Measurements from ENCODE around the gene ZNF438.

The ZNF438 gene

DNA sequence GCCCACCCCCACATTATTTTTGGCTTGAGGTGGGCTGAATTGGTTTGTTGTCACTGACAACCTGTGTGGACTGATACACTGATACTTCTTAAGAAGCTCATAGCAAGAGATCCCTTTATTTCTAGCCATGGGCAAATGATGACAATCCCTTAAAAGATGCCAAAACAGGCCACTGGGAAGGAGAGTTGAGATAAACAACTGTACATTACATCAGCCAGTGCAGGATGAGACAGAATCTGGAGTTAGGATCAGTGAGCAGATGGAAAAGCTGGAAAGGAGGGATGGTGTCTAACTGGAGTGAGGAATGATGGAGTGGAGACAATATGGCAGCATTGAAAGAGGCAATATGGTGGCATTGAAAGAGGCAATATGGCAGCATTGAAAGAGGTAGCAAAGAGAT, 206.2 kb downstream of the ZNF438 start:
- no peak for DNase-seq (ENCODE audit: low read depth in 2 of 2)

GRCh38 chr10:30825022-30825421, 206.6 kb downstream of the ZNF438 start:
- DNase-seq (ENCODE audit: low read depth in 2 of 2): no peak

DNA sequence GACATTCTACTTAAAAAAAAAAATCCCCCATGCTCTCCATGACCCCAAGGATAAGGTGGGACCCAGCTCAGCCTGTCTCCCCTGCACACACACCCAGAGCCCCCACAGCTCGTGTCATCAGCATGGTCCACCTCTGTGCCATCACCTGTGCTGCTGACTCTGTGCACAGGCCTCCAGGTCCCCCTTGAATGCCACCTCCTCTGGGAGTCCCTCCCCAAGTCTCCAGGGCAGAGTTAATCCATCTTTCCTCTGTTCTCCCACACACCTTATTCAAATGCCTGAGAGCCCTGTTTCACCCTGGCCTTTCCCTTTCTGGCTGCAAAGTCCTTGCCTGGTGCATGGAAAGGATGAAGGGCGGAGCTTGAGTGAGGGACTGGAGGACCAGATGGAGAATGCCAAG, 208.0 kb downstream of the ZNF438 start:
- no peak for DNase-seq (ENCODE audit: low read depth in 2 of 2)

DNA sequence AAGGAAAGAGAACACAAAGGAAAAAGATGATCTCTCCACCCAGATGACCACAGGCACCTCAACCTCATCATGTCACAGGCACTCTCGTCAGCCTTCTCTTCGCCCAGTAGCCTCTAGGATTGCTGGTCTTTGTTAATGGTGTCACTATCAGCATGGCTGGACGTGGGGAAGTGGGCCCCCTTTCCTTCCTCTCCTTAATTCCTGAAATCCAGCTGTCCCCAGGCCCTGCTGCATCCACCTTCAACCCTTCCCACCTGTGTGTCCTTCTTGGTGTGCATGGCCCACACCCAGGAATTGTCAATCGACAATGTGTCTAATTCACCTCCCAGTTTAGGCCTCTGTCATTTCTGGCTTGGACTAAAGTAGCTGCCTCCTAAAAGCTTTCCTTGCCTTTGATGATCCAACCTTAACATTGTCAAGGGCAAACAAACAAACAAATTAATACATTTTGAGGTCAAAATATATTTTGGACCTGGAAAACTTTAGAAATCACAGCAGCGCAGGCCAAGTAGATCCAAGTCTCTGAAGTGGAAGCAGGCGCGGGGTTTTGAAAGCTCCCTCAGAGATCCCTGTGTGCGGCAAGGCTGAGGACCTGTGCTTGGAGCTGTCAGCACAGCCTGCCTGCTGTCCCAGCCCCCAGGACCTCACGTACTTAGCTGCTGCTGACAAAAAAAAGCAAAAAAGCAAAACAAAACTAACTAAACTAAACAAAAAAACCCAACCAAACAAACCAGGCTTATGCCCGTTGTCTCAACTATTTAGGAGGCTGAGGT, 208.8 kb downstream of the ZNF438 start:
- no peak for DNase-seq (ENCODE audit: low read depth in 2 of 2)

DNA sequence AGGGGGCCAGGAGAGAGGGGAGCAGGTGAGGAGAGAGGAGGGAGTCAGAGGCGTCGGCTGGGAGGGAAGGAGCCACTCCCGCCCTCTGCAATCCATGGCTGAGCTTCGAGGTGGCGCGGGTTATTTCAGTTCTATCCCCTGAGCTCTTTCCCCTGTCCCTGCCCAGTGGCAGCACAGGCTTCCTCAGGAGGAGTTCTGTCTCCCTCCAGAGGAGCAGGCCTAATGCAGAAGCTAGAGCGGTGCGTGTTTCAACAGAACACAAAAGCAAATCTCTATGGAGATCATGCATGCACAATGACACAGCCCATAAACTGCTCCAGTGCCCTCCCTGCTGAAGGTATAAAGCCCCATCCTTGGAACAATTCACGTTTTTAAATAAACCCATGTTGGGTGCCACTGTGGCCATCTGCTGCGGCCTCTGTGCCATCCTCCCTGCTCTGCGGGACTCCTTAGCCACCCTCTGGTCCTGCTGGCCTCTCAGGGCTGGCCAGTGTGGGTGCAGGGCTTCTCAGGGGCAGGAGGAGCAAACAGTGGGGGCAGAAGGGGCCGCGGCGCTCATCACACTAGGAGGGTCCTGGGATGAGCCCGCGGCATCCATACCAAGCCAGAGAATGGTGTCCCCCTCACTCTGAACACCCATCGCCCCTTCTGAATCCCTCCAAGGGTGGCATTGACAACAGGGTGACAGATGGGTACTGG, 209.5 kb downstream of the ZNF438 start:
- DNase-seq (ENCODE audit: low read depth in 2 of 2): no peak

- DNase-seq (ENCODE audit: low read depth in 2 of 2): no peak
These were observed 210.2 kb downstream of the ZNF438 start for GRCh38 chr10:30821261-30821993.

DNA sequence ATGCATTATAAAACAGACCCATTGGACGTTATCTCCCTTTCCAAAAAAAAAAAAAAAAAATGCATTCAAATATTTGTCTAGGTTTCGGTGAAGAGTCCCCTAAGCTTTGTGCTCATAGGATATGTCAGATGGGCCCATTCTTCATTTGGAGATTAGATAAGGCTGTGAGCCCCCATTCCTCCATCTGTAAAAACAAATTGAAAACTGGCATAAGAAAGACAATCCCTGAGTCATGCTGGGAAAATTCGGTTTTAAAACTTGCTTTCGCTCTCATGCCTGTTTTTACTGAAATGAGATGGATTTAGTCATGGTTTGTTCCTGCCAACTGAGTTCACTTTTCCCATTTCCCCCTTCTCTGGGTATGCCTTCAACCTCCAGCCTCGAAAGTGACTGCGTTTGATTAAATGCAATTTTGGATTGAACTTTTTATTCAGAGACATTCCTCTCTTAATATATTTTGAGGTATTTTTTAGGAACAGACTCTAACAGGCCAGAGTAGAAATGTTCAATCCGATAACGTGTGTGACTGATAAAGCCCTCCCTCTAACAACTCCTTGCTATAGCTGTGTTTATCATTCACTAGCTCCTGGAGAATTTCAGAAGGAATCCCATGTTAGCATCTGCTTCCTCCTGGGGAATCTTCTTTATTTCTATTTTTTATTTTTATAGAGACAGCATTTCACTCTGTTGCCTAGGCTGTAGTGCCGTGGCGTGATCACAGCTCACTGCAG, 211.2 kb downstream of the ZNF438 start:
- DNase-seq (ENCODE audit: low read depth in 2 of 2): no peak

GRCh38 chr10:30819341-30820181, 212.1 kb downstream of the ZNF438 start:
- DNase-seq (ENCODE audit: low read depth in 2 of 2): no peak

DNA sequence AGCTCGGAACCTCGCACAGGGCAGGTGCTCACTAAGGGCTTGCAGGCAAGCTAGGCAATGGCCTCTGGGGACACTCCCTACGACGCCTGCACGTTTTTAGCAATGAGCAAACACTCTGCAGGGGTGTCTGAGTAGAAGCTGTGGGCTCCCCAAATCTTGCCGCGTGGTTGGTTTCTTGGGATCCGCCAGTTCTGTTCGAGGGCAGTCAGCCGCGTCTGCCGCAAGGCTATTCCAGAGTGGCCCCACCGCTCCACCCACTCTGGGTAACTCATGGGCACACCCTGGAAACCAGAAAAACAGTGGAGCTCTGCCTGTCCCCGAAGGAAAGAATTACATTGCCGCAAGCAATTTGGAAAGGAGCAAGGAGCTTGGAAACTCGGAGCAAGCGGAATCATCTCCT, 212.8 kb downstream of the ZNF438 start:
- DNase-seq (ENCODE audit: low read depth in 2 of 2): no peak

DNA sequence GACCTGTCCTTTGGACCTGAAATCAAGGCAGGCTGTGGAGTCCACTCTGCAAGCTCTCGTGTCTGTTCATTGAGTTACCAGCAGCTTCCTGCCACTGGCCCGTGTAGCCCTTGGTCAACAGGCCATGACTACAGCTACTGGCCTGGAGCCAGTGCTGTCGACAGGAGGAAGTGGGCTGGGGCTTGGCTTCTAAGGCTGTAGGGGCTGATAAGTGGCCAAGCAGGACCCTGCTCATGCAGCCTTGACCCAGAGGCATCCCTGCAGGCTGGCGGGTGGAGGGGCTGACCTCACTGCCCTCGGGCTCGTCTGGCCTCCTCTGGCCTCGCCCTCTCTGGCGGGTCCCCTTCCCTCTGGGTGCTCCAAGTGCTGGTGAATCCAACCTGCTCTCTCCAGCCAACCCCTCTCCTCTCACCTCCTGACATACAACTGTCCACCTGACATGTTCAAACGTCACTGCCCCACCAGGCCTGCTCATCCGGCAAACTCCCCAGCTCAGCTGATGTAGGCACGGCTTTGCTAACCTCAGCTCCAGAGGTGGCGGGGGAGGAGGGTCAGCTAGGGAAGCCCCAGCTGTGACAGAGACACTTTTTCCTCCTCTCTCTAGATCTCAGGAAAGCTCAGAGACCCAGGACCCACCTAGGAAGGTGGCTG, 213.5 kb downstream of the ZNF438 start:
- DNase-seq (ENCODE audit: low read depth in 2 of 2): no peak

DNA sequence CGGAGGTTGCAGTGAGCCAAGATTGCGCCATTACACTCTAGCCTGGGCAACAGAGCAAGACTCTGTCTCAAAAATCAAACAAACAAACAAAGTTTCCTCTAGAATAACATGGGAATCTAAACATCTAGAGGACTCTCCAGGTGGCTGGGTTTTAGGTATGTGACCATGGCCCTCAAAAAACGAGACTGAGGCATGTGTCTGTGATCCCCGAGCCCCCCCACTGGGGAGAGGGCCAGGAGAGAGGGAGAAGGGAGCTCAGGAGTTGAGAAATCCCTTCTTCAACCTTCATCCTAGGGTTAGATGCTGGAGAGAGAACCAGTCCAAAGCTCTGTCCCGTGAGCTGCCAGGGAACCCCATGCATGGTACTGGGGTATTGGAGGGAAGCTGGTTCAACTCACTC, 214.1 kb downstream of the ZNF438 start:
- no peak for DNase-seq (ENCODE audit: low read depth in 2 of 2)

GRCh38 chr10:30816820-30817171, 214.9 kb downstream of the ZNF438 start:
- no peak for DNase-seq (ENCODE audit: low read depth in 2 of 2)

- DNase-seq (ENCODE audit: low read depth in 2 of 2): no peak
These were observed 215.4 kb downstream of the ZNF438 start for GRCh38 chr10:30816159-30816819.

DNA sequence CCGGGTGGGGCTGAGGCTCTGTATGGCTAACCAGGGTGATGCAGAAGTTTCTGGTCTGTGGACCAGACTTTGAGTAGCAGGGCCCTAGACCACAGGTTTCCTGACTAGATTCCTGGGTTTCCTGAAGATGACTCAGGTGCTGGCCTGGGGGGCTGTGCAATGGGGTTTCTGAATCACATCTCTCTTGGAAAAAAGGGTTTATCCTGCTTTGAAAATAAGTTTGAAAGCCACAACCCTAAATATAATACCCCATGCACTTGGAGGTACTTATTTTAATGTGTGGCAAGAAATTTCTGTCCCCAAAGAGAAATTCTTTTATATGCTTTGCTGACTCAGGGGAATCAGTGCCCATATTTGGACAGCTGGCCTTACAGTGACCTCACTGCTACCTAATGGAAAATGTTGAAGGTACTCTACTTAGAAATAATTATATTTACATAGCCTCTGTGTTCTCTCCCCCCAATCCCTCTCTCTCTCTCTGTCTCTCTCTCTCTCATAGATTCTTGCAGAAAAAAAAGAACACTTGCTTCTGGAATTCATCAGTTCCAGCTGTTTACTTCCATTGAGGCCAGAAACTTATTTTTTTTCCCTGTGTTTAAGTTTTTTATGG, 217.7 kb downstream of the ZNF438 start:
- DNase-seq (ENCODE audit: low read depth in 2 of 2): no peak

DNA sequence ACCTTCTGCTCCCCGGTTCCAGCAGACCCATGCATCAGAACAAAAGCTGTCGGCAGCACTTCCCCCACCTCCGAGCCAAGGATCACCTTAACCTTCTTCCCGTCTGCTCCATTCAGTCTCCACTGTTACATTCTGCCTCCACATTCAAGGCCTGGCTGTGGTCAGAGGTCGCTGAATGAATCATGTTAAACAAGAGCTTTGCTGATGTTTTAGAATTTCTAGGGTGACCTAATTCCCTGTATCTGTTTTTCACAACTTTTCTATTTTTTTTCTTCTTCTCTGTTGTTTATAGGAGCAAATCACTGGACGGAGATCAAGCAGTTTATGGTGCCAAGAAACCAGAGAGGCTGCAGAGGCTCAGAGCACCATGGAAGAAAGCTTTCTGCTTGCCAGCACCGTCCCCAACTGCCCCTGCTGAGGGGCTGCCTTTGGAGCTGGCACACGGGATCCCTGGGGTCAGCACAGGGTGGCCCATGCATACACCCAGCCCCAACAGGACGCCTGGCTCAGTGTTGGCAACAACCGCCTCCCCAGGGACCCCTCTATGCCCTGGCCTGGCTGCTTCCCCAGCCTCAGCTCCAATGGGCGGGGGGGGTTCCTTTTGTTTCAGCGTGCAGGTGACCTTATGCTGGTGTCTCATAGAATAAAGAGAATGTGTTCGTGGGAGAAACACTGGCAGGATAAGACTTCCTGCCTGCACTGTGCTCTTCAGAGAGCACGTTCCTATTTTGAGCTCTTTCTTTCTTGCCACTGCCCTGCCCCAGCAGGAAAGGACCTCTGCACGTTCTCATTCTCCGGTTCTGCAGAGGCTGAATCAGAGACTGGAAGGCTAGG, 219.4 kb downstream of the ZNF438 start:
- no peak for DNase-seq (ENCODE audit: low read depth in 2 of 2)

GRCh38 chr10:30811276-30812017, 220.2 kb downstream of the ZNF438 start:
- DNase-seq (ENCODE audit: low read depth in 2 of 2): no peak

DNA sequence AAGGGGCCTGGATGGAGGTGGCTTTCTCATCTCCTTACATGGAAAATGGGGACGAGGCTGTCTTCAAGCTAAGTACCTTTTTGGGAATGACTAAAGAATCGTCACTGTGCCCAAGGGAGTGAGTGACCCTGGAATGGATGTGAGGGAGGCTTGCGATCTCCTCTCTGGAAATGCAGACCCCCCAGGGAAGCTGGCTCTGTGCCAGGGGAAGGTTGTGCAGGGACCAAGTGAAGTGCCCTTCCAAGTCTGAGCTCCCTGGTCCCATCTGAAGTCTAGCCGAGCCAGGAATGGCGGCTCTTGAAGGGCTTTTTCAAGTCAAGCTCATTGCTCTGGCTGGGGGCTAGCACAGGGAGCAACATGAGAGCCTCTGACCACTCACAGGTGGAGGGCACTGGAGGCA, 221.2 kb downstream of the ZNF438 start:
- no peak for DNase-seq (ENCODE audit: low read depth in 2 of 2)

GRCh38 chr10:30806850-30807249, 224.8 kb downstream of the ZNF438 start:
- no peak for DNase-seq (ENCODE audit: low read depth in 2 of 2)

Measured in stimulated activated CD4-positive, alpha-beta T cell treated with anti-CD3 and anti-CD28 coated beads, Interleukin-1b, Interleukin-23, amount 100 ng/mL, for 1 hour (primary cell).